DMS153 treated with DMSO at 0.1 percent for 48 hours (cell line): ENCODE results near the gene FAM171A2.
"Not testable (repeated sequence)": the region's sequence is repeated elsewhere in the genome, so short reads cannot be mapped to it uniquely, and the experiment has no call there.

Source experiments
- DNase-seq: peaks from one replicate; lab custom pipeline; 2025; ENCODE audit not compliant: unreplicated experiment; lab: John Stamatoyannopoulos, UW

Gene FAM171A2

GRCh38 chr17:44347206-44348055, 16.2 kb downstream of the FAM171A2 start:
- not testable (repeated sequence) for DNase-seq

DNA sequence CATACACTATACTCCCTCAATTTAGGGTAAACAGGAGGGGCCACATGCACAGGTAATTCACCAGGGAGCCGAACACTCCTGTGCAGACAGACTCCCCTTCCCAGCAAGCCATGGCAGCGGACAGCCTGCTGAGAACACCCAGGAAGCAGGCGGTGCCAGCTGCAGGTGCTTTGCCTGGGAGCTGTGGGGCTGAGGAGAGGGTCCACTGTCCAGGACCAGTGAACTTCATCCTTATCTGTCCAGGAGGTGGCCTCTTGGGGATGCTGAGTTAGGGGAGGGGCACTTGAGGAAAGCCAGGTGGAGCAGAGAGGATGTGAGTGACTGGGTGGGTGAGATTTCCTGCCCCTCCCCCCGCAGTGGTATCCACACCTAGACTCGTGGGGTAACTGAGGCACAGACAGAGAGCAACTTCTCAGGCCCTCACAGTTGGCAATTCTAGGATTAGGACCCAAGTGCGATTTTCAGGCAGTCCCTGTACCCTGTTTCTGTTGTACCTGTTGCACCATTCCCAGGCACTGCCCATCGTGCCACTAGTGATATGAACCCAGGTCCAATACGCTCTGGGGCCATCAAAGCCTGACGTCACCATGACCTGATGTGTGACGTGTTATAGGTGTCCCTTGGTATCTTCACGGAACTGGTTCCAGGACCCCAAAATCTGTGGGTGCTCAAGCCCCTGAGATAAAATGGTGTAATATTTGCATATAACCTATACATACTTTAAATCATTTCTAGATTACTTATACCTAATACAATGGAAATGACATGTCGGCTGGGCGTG, 17.4 kb downstream of the FAM171A2 start:
- DNase-seq = no peak

GRCh38 chr17:44345454-44346026, 18.1 kb downstream of the FAM171A2 start:
- peak; percentile 17 for DNase-seq

GRCh38 chr17:44344939-44345453, 18.7 kb downstream of the FAM171A2 start, which contains the start of gene GRN:
TSS of gene GRN (plus strand) at chr17:44345302. CDS start at chr17:44349165, 3,863 bp downstream.
- DNase-seq = peak; percentile 97

DNA sequence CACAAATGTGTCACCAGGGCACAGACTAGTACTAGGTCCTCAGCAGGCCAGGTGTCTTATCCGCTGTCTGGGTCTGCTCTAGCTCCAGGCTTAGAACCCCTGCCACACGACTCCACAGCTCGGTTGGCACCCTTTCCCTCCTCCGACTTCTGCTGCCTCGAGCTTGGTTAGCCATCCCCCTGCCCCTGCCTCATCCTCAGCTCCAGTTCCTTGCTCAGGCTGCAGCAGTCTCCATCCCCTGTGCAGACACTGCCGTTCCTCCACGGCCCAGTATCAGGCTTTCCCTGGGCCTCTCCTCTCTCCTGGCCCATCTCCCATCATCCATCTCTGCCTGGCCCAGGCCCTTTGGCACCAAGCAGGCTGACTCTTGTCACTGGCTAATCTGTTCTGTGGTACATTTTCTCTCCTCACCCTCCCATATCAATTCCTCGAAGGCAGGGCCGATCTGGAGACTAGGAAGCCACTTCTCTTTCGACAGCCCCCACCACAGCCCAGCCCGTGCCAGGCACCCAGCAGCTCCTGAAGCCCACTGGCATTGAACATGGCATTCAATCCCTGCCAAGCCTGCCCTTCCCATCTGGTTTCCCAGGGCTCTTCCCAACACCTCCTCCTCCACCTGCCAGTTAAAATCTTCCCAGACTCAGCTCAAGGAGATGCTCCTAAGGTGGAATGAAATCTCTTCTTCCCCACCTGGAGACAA, 20.0 kb downstream of the FAM171A2 start:
- no peak for DNase-seq

- DNase-seq = not testable (repeated sequence)
Observed at GRCh38 chr17:44340553-44340952, 23.1 kb downstream of the FAM171A2 start.

GRCh38 chr17:44338702-44339101, 25.0 kb downstream of the FAM171A2 start:
- no peak for DNase-seq

- DNase-seq = no peak
Observed at GRCh38 chr17:44335968-44336367, 27.7 kb downstream of the FAM171A2 start.

GRCh38 chr17:44335564-44335963, 28.1 kb downstream of the FAM171A2 start:
- no peak for DNase-seq

DNA sequence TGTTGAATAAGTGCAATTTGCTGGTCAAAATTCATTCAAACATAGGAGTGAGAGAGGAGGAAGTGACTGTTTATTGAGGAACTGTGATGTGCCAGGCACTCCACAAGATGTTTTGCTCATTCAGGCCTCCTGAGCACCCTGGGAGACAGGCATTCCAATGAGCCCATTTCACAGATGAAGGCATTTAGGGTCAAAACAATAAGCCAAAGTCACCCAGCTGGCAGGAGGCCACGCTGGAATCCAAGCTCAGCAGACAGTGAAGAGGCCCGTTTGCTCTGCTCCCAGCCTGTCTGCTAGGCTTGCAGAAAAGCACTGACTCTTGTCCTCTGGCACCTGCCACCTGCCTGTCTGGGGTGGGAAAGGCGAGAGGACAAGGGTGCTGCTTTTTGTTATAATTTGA, 28.9 kb downstream of the FAM171A2 start:
- no peak for DNase-seq

GRCh38 chr17:44334315-44334714, 29.3 kb downstream of the FAM171A2 start:
- no peak for DNase-seq

DNA sequence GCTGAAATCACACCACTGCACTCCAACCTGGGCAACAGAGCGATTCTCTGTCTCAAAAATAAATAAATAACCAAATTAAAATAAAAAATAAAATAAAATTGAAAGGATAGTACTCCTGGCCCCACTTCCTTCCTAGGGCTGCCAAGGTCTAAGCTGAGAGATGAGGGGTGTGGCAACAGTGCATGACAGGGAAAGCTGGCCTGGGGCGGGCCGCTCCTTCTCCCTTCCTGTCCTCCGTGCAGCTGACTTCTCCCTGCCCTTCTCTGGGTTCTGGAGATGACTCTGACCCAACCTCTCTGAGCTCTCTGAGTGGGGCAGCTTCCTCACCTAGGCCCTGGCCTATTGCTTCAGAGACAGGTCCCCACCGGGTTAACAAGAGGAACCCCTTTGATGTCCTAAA, 30.3 kb downstream of the FAM171A2 start:
- DNase-seq = no peak

DNA sequence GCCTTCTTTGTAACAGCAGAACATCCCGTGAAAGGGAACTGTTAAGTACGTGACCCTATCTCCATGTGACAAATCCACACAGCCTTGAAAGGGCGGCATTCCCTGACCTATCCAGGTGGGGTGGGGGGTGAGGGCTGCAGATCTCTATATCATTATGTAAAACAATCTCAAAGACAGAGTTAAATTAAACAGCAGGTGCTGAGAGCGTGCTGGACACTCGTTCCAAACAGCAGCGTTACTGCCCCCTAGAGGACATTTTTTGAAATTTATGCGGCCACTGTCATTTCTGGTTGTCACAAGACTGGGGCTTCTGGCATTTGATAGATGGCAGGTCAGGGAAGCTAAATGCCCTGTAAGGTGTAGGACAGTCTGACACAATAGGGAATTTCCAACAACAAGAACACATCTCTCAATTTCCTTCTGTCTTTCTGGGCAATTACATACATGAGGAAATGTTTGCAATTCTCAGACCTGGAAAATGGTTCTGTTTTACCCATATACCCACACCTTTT, 32.3 kb downstream of the FAM171A2 start:
- DNase-seq = peak; percentile 49

DNA sequence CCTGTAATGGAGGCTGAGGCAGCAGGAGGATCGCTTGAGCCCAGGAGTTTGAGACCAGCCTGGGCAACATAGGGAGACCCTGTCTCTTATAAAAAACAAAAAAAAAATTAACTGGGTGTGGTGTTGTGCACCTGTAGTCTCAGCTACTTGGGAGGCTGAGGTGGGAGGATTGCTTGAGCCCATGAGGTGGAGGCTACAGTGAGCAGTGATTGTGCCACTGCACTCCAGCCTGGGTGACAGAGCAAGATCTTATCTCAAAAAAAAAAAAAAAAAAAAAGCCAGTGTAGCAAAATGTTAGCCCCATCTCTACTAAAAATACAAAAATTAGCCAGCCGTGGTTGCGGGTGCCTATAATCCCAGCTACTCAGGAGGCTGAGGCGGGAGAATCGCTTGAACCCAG, 33.4 kb downstream of the FAM171A2 start:
- not testable (repeated sequence) for DNase-seq

GRCh38 chr17:44329516-44329915, 34.1 kb downstream of the FAM171A2 start:
- not testable (repeated sequence) for DNase-seq

- no peak for DNase-seq
Observed at GRCh38 chr17:44327715-44328449, 35.8 kb downstream of the FAM171A2 start.

DNA sequence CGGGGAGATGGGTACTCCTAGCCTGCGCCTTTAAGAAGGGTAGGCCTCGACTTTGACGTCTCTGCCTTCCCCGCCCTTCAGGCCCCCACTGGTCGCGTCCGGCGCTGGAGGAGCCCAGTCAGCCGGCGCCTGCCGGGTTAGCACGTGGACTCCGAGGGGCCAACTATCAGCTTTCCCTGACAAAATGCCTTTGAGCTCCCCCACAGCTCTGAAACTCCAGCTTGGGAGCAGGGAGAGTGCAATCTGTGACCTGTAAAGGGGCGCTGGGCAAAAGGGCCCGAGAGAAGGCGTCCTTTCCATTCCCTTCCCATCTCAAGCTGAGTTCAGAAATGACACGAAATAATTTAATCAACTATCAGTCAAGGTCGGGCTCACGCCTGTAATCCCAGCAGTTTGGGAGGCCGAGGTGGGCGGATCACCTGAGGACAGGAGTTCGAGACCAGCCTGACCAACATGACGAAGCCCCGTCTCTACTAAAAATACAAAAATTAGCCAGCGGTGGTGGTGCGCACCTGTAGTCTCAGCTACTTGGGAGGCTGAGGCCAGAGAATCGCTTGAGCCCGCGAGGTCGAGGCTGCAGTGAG, 36.7 kb downstream of the FAM171A2 start:
- DNase-seq = peak; percentile 80

DNA sequence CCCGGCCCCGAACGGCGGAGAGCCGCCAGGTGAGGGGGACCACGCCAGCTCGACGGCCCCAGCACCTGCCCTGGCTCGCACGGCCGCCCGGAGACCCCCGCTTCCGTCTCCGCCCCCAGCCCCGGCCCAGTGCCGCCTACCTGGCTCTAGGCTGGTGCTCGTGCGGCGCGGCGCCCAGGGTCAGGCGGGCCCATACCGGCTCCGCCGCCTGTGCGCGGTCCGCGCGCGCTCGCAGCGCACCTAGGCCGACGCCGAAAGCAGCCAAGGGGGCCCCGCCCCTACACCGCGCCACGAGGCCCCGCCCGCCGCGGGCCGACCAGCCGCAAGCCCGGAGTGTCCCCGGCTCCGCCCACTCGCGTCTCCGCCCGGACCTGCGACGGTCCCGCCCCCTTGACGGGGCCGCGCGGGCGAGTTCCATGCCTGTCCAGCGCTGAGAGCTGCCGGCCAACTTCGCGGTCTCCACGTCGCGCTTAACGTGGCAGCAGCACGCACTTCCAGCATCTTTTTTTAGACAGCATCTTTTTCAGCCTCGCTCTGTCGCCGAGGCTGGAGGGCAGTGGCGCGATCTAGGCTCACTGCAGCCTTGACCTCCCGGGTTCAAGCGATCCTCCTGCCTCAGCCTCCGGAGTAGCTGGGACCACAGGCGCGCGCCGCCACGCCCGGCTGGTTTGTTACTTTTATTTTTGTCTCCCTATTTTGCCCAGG, 38.9 kb downstream of the FAM171A2 start, which contains the start of gene SLC25A39:
Gene SLC25A39, minus strand, starts transcription at position 253 of the 705 bp plus-strand sequence. CDS start 1,261 bp downstream, outside the sequence.
- peak; percentile 61 for DNase-seq

GRCh38 chr17:44324092-44324570, 39.5 kb downstream of the FAM171A2 start:
- no peak for DNase-seq
